ENCODE results near the gene GCK. TPM values are rescaled to one million over a fixed set of nuclear protein-coding genes. Genes with fewer than 3 reads are reported as not detected.

Gene GCK
- total RNA-seq, 2 experiments from 2014 or later, result 0.16 TPM; not detected in 1

GRCh38 chr7:44108768-44109750, 80.2 kb downstream of the GCK start:
- no peak for DNase-seq (ENCODE audit: low spot score)
- Histone ChIP-seq H3K79me2 (ENCODE audit: insufficient read depth, low read depth, low read length) (no peaks in the 10 kb centered on the region), H3K4me3 (ENCODE audit: low read depth, low read length, poor library complexity, severe bottlenecking) (no peak overlapping the region), H3K27ac (ENCODE audit: low read depth, low read length, poor library complexity, severe bottlenecking) (no peak overlapping the region), H2AFZ (ENCODE audit: low read length) (no peak overlapping the region), H3K9me2 (ENCODE audit: insufficient read depth, low read length) (no peaks in the 10 kb centered on the region), H3K36me3 (ENCODE audit: insufficient read depth, low read length) (peaks cover 33% of the 10 kb centered on the region), H3K9me3 (ENCODE audit: low read length) (no peaks in the 10 kb centered on the region), H4K20me1 (ENCODE audit: insufficient read depth, low read length) (no peaks in the 10 kb centered on the region), H3K4me2 (ENCODE audit: low read length) (no peak overlapping the region), H3K4me1 (ENCODE audit: insufficient read depth, low read length, poor library complexity, severe bottlenecking) (peaks cover 31% of the 10 kb centered on the region)
- intact Hi-C loops (cut with micrococcal nuclease; ENCODE audit: unreplicated experiment), result no loop called here
- TF ChIP-seq EZH2phosphoT487 (IDR thresholded peaks at IDR 0.05; ENCODE audit: borderline replicate concordance, low read depth, low read length) (no peak), CTCF (conservative IDR thresholded peaks at IDR 0.05; ENCODE audit: low read length) (peak; percentile 59)
- CTCF ChIA-PET (ENCODE audit: unreplicated experiment), result no interaction called here
- no TSS peak for BruUV-seq (replicated peaks)
- POLR2A ChIA-PET, result no interaction called here

- Histone ChIP-seq H3K36me3 (ENCODE audit: insufficient read depth, low read length) (peaks cover 25% of the 10 kb centered on the region), H3K9me3 (ENCODE audit: low read length) (no peaks in the 10 kb centered on the region), H3K79me2 (ENCODE audit: insufficient read depth, low read depth, low read length) (no peaks in the 10 kb centered on the region), H4K20me1 (ENCODE audit: insufficient read depth, low read length) (no peaks in the 10 kb centered on the region), H3K4me3 (ENCODE audit: low read depth, low read length, poor library complexity, severe bottlenecking) (no peak overlapping the region), H2AFZ (ENCODE audit: low read length) (no peak overlapping the region), H3K27ac (ENCODE audit: low read depth, low read length, poor library complexity, severe bottlenecking) (no peak overlapping the region), H3K4me2 (ENCODE audit: low read length) (no peak overlapping the region), H3K4me1 (ENCODE audit: insufficient read depth, low read length, poor library complexity, severe bottlenecking) (peaks cover 38% of the 10 kb centered on the region), H3K9me2 (ENCODE audit: insufficient read depth, low read length) (no peaks in the 10 kb centered on the region)
- TF ChIP-seq CTCF (conservative IDR thresholded peaks at IDR 0.05; ENCODE audit: low read length) (no peak), EZH2phosphoT487 (IDR thresholded peaks at IDR 0.05; ENCODE audit: borderline replicate concordance, low read depth, low read length) (no peak)
- ChIA-PET CTCF (ENCODE audit: unreplicated experiment) (no interaction called here), POLR2A (no interaction called here)
- intact Hi-C loops (cut with micrococcal nuclease; ENCODE audit: unreplicated experiment), result no loop called here
- no TSS peak for BruUV-seq (replicated peaks)
- no peak for DNase-seq (ENCODE audit: low spot score)
Measured at GRCh38 chr7:44107961-44108767, 81.1 kb downstream of the GCK start.

Measured in OCI-LY7 (cell line).